GM19455 (cell line): ENCODE data around the gene CPVL.
"Not testable (repeated sequence)": the region's sequence is repeated elsewhere in the genome, so short reads cannot be mapped to it uniquely, and the experiment has no call there.

ENCODE experiments used
- ATAC-seq: cut with Tn5 transposase; IDR thresholded peaks from one replicate; pipeline ENCODE4 v1.9.1; 2021; ENCODE audit not compliant: unreplicated experiment

Gene CPVL

DNA sequence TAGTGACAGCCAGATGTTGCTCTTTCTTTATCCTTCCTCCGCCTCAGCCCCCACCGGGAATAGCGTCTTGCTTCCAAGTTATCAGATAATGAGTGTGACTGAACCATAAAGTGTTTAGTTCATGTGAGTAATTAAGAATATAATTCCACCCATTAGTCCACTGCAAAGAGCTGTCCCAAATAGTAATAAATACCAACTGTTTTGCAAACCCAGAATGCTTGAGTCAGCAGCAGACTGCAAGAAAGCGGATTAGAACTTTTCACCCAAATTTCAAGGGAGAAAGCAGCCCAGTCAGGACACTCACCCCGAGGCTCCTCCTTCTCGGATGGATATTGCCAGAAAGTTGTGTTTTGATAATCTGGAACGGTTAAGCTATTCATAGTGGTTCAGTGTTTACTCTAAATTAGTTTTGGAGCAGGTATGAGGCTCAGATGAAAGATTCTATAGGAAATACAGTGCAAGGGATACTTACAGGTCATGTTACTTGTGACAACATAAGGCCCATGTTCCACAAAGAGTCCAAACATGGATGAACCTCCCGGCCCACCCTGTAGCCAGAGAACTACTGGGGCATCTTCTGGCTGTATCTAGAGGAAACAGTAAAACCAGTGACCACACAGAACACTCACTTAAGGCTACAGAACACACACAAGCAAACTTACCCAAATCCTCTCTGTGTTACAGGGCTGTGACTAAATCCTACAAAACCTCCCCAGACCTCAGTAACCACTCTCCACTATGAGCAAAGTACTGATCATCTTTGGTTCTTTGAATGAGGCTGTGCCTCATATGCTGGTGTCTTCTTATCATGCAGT, 50.5 kb downstream of the CPVL start:
- ATAC-seq = no peak

DNA sequence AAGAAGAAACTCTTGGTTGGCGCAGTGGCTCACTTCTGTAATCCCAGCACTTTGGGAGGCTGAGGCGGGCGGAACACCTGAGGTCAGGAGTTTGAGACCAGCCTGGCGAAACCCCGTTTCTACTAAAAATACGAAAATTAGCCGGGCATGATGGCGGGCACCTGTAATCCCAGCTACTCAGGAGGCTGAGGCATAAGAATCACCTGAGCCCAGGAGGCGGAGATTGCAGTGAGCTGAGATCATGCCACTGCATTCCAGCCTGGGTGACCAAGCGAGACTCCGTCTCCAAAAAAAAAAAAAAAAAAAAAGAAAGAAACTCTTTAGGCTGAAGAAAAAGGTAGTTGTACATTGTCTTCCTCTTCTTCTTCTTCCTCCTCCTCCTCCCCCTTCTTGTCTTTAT, 53.2 kb downstream of the CPVL start:
- not testable (repeated sequence) for ATAC-seq

DNA sequence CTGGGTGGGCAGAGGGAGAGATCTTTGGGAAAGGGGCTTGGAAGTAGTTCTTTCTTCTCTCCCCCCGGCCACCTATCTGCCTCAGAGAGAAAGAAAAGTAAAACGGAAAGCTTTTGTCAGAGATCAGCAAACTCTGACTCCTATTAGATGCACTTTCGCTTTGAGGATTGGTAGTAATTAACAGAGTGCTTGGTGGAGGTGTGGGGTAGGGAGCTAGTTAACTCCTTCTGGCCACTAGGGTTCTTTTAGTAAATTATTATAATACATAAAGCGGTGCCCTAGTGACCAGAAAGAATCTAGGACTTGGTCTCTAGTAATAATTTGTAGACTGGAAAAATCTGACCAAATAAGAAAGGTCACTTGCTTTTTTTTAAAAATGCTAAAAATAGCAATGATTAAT, 54.6 kb downstream of the CPVL start:
- peak; percentile 83 for ATAC-seq

DNA sequence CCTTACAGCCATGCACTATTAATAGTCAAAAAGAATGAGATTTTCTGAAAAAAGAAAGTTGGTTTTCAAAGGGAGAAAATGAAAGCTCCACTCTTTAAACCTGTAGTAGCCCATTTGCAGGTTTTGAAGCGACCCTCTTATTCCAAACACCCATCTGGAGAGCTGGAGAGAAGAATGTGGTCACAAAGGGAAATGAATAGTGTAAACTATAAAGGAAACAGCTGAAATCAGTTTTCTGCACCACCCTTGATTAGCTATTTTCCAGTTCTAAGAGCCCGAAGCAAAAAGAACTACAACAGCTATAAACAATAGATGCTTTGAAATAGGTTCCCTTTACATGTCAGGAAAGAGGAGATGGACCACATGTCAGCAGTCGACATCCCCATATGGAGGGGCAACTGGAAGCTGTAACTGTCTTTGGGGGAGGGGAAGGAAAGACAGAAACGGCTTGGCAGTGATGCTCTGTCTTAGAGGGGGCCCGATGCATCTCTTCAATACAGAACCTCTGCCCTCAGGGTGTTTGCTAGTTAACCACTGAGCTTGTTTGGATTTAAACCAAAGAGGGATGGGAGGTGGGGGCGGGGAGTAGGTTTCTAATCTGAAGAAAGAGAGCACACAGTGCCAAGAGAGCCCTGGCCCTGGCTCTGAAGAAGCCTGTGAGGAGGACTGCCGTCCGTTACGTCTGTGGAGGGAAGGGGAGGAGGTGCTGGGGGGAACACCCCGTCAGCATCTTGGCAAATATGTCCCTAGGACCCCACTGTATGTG, 55.3 kb downstream of the CPVL start:
- peak; percentile 32 for ATAC-seq

DNA sequence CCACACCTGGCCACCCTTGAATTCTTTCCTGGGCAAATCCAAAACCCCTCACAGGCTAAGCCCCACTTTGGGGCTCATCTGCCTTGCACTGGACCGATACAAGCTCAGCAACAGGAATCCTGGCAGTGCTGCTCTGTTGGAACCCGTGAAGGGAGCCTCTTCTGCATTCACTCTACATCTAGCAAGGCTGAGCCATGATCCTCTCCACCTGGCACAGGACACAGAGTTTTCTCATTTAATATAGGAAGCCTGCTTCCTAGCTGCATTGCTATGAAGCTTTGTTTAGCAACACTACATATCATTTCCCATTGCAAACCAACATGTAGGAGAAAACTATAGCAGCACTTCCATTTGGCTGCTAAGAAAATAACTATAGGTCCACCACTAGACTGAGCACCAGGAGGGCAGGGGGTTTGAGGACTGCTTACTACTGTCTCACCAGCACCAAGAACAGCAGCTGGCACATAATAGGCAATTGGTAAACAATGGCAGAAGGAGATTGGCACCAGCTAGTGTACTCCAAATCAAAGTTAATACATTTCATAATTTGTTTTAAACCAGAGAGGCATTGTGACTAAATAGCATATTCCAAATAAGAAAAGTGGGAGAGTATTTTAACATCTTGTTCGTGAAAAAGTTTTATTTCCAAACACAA, 56.1 kb downstream of the CPVL start:
- no peak for ATAC-seq

DNA sequence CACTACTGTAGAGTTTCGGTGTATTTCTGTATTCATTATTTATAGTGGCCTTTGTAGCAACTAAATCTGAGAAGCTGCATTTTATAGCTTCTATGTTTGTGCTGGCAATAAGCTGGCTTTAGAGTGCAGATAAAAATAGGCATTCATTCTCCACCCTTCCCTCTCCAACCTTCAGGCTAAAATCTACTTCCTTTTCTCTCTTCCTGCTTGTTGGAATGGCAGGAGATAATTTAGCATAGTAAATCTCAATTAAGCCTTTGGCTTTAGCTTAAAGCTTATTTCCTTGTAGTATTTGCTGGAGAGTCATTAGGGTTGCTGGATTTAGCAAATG, 58.5 kb downstream of the CPVL start:
- ATAC-seq = no peak

DNA sequence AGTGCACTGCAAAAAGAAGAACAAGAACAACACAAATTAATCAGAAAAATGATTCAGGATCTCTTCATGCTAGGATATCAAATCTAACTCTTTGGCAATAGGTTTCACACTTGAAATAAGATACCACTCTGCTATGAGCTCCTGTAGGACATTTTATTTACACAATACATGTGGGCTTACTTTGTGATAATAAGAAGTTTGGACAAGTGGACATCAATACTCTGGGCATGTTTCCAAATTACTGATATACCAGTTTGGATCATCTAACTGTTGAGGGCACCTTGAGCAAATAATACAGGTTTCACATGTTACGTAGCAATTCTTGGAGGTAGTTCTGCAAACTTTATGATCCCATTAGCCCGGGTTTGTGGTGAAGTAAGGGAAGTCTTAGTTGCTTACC, 59.8 kb downstream of the CPVL start:
- ATAC-seq = no peak

DNA sequence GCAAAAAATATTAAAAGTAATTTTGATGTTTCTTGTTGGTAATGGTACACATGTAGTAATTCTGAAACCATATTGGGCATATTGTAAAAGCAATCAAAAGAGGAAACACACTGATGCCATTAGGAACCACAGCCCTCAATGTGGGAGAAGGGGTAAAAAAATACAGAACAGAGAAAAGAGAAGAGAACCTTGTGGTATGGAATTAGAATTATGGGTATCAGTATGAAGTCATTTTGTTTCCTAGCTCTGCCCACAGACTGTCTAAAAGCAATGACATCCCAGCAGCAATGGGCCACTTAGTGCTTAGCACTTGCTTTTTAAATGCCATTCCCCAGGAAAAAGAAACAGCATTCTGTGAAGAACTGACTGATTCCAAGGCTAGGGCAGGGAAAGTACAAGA, 61.5 kb downstream of the CPVL start:
- ATAC-seq = peak; percentile 64

DNA sequence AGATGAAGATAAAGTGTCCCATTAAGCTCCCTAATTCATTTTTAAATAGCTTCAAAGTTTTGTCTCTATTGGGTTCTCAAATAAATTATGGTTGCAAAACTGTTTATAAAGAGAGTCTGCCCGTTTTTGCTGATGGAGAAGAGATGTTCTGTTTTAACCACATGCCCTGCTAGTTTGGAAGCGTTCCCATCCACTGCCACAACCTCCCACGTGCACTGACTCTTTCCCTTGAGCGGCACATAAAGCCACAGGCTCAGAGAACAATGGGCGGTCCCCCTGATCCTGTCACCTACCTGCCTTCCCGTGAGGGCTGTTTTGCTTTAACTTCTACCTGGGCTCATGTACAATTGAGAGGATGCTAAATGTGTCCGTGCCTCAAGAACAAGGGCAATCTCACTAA, 65.5 kb downstream of the CPVL start:
- ATAC-seq = no peak

DNA sequence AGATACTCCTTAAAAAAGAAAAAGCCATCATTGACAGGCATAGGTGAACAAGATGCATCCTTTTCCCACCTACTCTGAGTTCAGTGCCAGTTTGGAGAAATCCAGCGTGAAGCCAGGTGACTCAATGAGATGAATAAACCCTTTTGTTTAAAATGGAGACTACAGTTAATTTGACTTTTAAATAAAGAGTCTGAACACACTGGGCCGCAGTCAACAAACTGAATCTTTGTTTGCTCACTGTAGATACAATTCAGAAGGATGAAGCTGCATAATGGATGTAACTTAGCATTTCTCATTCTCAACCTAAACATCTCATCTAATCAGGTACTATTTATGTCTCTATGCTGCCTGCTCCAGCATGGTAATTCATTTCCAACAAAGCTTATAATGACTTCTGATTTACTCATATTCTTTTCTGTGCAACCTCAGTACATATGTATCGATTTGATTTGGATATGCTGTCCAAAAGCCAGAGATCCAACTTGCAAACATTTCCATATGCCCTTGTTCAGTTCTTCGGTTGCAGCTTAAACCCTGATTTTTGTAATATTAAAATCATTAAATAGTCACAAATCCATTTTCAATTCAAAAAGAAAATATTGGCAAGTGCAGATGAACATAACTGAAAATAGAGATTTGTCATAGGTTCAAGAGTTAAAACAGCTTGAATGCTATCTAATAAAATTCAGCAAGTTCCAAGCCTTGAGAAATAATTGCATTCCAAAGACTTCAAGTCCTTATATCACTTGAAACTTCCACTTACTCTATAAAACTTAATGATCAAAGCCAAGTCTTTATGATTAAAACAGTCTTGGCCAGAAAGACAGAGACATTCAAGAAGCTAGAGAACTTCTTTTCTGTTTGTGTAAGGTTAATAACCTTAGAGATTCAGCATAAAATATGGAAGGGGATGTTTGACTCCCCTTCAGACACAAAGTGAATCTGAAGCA, 67.8 kb downstream of the CPVL start:
- no peak for ATAC-seq

DNA sequence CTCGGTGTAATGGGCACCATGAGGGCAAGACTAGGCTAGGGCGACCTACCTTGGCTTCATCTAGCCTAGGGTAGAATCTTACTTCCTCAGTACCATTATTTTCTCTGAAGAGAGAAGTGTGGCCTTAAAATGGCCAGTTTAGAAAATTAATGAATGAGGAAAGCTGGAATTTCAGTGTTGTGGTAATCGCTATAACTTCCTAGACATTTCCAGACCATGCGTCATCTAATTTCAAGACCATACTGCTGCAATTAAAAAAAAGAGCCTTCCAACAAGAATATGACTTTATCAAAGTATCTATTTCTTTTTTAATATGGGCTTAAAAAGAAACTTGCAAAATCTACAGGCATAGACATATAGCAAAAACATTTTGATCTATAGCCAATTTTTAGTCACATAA, 68.5 kb downstream of the CPVL start:
- no peak for ATAC-seq

DNA sequence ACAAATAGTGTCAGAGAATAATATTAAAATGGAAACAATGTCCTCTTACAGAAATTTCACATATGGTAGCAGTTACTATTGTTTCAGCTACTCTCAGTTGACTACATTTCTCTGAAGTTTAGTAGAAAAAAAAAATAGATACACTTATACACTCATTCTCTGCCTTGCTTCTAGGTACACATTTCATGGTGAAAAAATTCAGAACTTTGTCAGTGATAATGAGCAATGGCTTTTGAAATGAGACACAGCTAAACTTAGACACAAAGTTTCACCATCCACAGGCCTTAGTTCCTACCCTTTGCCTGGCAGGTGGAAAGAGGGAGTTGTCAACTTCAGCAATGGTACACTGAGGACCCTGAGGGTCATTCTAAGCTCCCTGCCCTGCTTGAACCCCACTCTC, 69.2 kb downstream of the CPVL start:
- ATAC-seq = no peak

DNA sequence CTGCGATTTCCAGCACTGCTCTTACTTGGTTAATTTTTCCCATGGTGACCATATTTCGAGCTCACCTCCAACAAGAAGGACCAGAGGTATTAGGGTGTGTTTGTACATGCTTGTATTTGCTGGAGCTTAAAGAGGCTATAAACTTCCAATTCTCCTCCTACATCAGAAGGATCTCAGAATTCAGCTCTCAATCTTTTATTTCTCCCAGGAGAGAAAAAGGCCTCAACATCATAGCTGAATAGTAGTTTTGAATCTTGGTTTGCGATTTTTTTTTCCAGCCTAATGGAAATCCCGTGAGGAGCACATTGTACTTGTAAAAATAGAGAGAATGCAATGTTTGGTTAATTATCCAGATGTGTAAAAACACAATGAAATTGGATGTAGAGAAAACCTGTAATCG, 69.7 kb downstream of the CPVL start:
- ATAC-seq = no peak

DNA sequence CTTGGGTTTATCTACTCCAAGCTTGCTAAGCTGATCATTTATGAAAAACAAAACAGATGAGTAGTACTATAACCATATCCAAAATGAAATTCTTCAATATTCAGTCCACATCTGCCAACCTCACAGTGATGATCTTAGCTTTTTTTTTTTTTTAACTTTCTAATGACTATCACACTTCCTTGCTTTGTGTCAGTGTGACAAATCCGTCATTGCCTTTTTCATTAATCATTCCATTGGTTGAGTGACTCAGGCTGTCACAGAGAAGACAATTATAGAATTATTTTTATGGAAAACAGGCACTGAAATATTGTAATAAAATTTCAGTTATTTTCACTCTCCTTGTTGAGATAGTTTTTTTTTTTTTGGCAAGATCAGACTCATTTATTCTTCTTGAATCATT, 70.7 kb downstream of the CPVL start:
- no peak for ATAC-seq

DNA sequence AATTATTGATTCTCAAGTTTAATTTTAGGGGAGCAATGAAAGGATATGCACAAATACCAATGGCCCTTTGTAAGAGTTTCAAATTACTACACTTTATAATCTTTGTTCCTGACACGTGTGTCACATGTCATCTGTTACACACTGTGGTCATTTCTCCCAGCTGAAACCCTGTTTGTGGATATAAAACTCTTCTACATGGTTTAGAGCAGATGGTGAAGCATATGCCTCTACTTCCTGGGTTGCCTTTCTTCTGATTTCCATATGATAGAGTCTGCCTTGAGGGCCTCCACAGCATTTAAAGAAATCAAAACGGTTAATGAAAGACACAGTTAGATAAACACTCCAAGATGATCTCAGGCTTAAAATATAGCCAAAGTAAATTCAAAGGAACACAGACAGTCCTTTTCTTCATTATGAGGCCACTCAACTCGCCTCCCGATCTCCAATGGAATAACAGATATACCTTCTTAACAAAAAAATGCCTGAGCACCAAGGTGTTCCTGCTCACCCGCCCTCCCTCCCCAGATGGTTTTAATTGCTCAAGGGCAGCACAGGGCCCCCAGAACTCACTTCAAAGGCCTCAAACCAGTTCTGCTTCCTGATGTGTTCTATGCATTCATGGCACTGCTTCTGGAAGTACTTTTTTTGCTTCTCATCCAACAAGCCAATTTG, 75.0 kb downstream of the CPVL start:
- ATAC-seq = no peak

DNA sequence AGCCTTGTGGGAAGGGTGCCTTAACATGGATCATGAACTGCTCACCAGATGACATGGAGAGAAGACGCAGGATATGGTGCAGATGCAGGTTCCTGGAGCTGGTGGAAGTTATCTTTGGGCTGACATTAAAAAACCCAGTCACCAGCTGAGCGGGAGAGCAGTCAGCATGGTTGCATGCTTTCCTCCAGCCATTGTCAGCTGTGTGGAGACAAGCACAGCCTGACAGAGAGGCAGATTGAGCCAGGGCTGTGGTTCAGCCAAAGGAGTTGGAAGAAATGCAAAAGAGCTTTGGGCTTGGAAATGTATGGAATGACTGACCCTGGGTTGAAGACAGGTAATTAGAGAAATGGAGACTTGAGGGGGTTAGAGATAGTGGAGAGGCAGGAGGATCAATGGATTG, 79.7 kb downstream of the CPVL start:
- no peak for ATAC-seq

DNA sequence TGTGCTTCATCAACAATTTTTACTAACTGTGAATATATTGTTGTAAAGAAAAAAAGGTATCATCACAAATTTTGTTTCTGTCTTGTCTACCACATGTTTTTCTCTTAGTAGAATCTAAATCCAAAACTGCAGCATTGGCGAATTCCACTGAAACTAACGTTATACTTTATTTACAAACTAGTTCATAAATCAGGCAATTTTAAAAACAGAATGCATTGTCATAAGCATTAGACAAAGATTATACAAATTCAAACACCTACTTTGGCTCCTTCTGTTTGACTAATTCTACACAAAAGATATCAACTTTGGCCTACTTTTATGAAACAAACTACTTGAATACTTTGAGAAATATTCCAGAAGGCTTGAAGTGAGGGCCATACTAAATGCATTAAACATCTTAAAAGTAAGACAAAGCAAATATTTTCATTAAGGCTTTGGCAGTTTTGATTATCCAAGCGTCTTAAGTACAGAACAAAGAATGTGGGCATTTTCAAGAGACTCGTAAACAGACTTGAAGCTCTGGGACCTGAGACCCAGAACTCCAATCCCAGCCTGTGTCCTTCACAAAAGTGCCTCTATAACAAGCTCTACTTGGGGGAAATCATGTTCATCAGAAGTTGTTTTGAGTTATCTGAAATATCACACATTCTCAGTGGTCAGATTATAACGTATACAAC, 81.0 kb downstream of the CPVL start:
- ATAC-seq = no peak

DNA sequence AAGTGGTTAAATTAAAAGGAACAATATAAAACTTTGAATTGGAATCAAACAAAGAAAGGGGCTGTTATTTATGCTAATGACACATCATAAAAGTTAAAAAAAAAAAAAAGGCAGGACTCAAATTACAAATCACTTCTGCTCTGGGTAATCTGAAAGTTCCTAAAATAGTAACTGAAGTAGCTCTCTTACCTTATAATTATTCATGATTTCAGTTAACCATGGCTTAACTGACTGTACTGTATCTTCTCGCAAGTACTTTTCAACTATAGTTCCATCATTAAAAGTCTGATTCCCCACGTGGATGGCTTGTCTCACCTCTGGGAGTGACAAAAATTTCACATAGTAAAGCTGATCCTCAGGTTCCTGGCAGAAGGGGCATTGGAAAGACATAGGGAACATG, 82.5 kb downstream of the CPVL start:
- ATAC-seq = no peak

DNA sequence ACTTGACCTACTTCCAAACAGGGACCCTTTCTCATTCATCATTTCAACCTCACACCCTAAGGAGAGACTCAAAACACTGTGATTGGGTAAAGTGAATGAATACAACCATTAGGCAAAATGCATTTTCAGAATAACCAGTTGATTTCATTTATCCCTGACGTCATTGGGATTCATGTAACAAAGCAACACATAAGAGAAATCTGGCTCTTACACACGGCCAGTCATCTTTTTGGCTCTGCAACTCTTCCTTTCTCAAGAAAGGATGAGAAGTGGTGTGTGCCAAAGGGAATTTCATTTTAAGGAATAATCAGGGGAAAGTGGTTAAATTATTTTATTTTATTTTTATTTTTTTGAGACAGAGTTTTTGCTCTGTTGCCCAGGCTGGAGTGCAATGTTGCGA, 83.1 kb downstream of the CPVL start:
- ATAC-seq = no peak
